HCT116 (cell line): ENCODE measurements around the gene ENTPD7. TPM values are rescaled to one million over a fixed set of nuclear protein-coding genes. Genes with fewer than 3 reads are reported as not detected.

Source experiments
- ATAC-seq: fragments of 200-7000 bp; cut with Tn5 transposase; 2 replicates; pipeline ENCODE4 v1.9.1; 2020; ENCODE audit warnings: mild to moderate bottlenecking, moderate library complexity
- BruUV-seq: library from RNA; stranded (reverse); fragments of 400-500 nt; replicated peaks from 2 replicates; lab custom pipeline; 2021; lab: Mats Ljungman, UMichigan
- CTCF ChIA-PET: fragments of 300-600 bp; sonication (Branson Sonifier 250); formaldehyde crosslinking; loops from one replicate; lab custom pipeline; 2021; ENCODE audit warnings: antibody characterized with exemption; lab: Charles Lee
- POLR2A ChIA-PET: fragments of 300-600, 350-600 bp; sonication (Branson Sonifier 250); formaldehyde crosslinking; loops from one replicate; lab custom pipeline; 2021; ENCODE audit warnings: antibody characterized with exemption; lab: Charles Lee
- RAD21 ChIA-PET, 2 experiments: fragments of 300-600 bp; sonication (Branson Sonifier 250); formaldehyde crosslinking; loops; one replicate each; lab custom pipeline; 2023; ENCODE audit warnings: low total read pairs in 2 of 2; ENCODE audit not compliant: uncharacterized antibody in 2 of 2, unreplicated experiment in 2 of 2, low non-redundant PET in 1 of 2; lab: Charles Lee
- DNase-seq: peaks from one replicate; pipeline ENCODE4 v3.0.0-alpha.2; 2010; ENCODE audit warnings: low read depth, low spot score
- H2AFZ ChIP-seq: fragments of 200-600 bp; shearing (Covaris generic), sonication (generic); 2 replicates; pipeline ENCODE4 v1.6.1; 2017; ENCODE audit warnings: low read depth, mixed run types, mixed read lengths, antibody characterized with exemption, low read length; ENCODE audit not compliant: poor library complexity, severe bottlenecking
- H3K27ac ChIP-seq: 2 replicates; pipeline ENCODE4 v1.5.1; 2012; ENCODE audit warnings: low read depth, low read length
- H3K27me3 ChIP-seq: fragments of 200-600 bp; sonication (generic); 2 replicates; pipeline ENCODE4 v1.6.1; 2016; ENCODE audit warnings: mixed run types, low read length, mixed read lengths; ENCODE audit not compliant: insufficient read depth
- H3K36me3 ChIP-seq, 2 experiments: fragments of 200-500 bp in 1 of 2; fragments of 200-600 bp in 1 of 2; sonication (Bioruptor generic) in 1 of 2; sonication (generic) in 1 of 2; 2 replicates each; pipeline versions ENCODE4 v1.5.1 to v1.6.1; 2014 to 2016; ENCODE audit warnings: low read length in 2 of 2, inconsistent platforms in 1 of 2, mixed read lengths in 1 of 2, mixed run types in 1 of 2; ENCODE audit not compliant: insufficient read depth in 2 of 2, control insufficient read depth in 1 of 2
- H3K4me1 ChIP-seq, 2 experiments: fragments of 200-600 bp in 1 of 2; sonication (generic) in 1 of 2; 2 replicates each; pipeline versions ENCODE4 v1.5.1 to v1.6.1; 2012 to 2017; ENCODE audit warnings: low read length in 2 of 2, inconsistent platforms in 1 of 2, mild to moderate bottlenecking in 1 of 2, mixed read lengths in 1 of 2, mixed run types in 1 of 2, moderate library complexity in 1 of 2; ENCODE audit not compliant: insufficient read depth in 2 of 2, control insufficient read depth in 1 of 2
- H3K4me2 ChIP-seq: fragments of 200-600 bp; sonication (generic); 2 replicates; pipeline ENCODE4 v1.6.1; 2017; ENCODE audit warnings: mixed run types, low read length, mixed read lengths
- H3K4me3 ChIP-seq, 2 experiments: fragments of 200-600 bp in 1 of 2; sonication (generic) in 1 of 2; replicated peaks in 1 of 2; 2 replicates each; pipeline ENCODE4 v1.5.1; 2011 to 2016; ENCODE audit warnings: low read length in 2 of 2, control low read depth in 1 of 2, low read depth in 1 of 2, mild to moderate bottlenecking in 1 of 2, mixed read lengths in 1 of 2, mixed run types in 1 of 2
- H3K79me2 ChIP-seq: fragments of 200-600 bp; sonication (generic); 2 replicates; pipeline ENCODE4 v1.6.1; 2017; ENCODE audit warnings: mild to moderate bottlenecking, mixed run types, low read length, moderate library complexity, mixed read lengths; ENCODE audit not compliant: insufficient read depth
- H3K9ac ChIP-seq: fragments of 200-600 bp; sonication (generic); 2 replicates; pipeline ENCODE4 v1.6.1; 2016; ENCODE audit warnings: low read length, mixed read lengths
- H3K9me2 ChIP-seq: fragments of 200-600 bp; sonication (generic), shearing (Covaris generic); 2 replicates; pipeline ENCODE4 v1.6.1; 2017; ENCODE audit warnings: mixed run types, mild to moderate bottlenecking, moderate library complexity; ENCODE audit not compliant: insufficient read depth
- H3K9me3 ChIP-seq, 2 experiments: fragments of 200-500 bp in 1 of 2; fragments of 200-600 bp in 1 of 2; sonication (Bioruptor generic) in 1 of 2; sonication (generic) in 1 of 2; 2 replicates each; pipeline ENCODE4 v1.6.1; 2014 to 2017; ENCODE audit warnings: low read length in 2 of 2, mixed read lengths in 2 of 2, inconsistent platforms in 1 of 2, low read depth in 1 of 2, mild to moderate bottlenecking in 1 of 2, mixed run types in 1 of 2, moderate library complexity in 1 of 2; ENCODE audit not compliant: control insufficient read depth in 1 of 2, insufficient read depth in 1 of 2
- H4K20me1 ChIP-seq: fragments of 200-600 bp; sonication (generic), shearing (Covaris generic); 2 replicates; pipeline ENCODE4 v1.6.1; 2017; ENCODE audit warnings: mixed run types, mild to moderate bottlenecking, moderate library complexity; ENCODE audit not compliant: insufficient read depth
- CTCF ChIP-seq, 3 experiments: fragments of 200-600 bp in 1 of 3; sonication (generic) in 1 of 3; IDR thresholded peaks in 2 of 3; conservative IDR thresholded peaks in 1 of 3; 2 replicates each; pipeline ENCODE4 v1.5.1; 2012 to 2017; ENCODE audit warnings: low read depth in 2 of 3, low read length in 2 of 3, antibody characterized with exemption in 1 of 3, borderline replicate concordance in 1 of 3, control low read depth in 1 of 3, mild to moderate bottlenecking in 1 of 3, mixed read lengths in 1 of 3, mixed run types in 1 of 3, moderate library complexity in 1 of 3; ENCODE audit not compliant: insufficient read depth in 1 of 3
- EZH2phosphoT487 ChIP-seq: fragments of 200-600 bp; IDR thresholded peaks from 2 replicates; pipeline ENCODE4 v1.6.1; 2018; ENCODE audit warnings: antibody characterized with exemption, borderline replicate concordance
- JUND ChIP-seq: IDR thresholded peaks from 2 replicates; pipeline ENCODE4 v1.6.1; 2012
- RAD21 ChIP-seq: IDR thresholded peaks from 2 replicates; pipeline ENCODE4 v1.6.1; 2012; ENCODE audit warnings: low read depth, mild to moderate bottlenecking
- intact Hi-C: fragments of 100-400 bp; cut with micrococcal nuclease; formaldehyde crosslinking; loops from 2 replicates; pipeline ENCODE4 v1.10.0; 2022
- total RNA-seq: library from RNA; stranded (reverse); gene quantifications from one replicate; pipeline ENCODE4 v1.2.1, GENCODE V29; 2021; ENCODE audit not compliant: unreplicated experiment

Gene ENTPD7
- total RNA-seq, 1 experiment from 2014 or later: 12.3 TPM

- no peaks in the 10 kb centered on the region for H3K9me3 ChIP-seq
- no TSS peak for BruUV-seq
- CTCF ChIA-PET: interaction anchor here (1.2 to 1.6 kb wide), 3 partner anchors 9 to 81 kb away, joined by 3 to 5 read pairs (median 3); partner anchors contain the start of gene SLC25A28
Measured at GRCh38 chr10:99630433-99630832, 28.9 kb upstream of the ENTPD7 start.

More at GRCh38 chr10:99630433-99630832, 28.9 kb upstream of the ENTPD7 start:
- H3K27ac ChIP-seq: no peak overlapping the region
- peak; percentile 88 for ATAC-seq
- TF ChIP-seq JUND (no peak), CTCF (IDR thresholded peaks at IDR 0.05 in 2 of 3, conservative IDR thresholded peaks at IDR 0.05 in 1 of 3; ENCODE audit: borderline replicate concordance in 1 of 3, insufficient read depth in 1 of 3, low read depth in 2 of 3, low read length in 2 of 3) (peak; percentile 28 to 70 (median 55); a peak in 4 of 6 replicates), RAD21 (peak; percentile 82), EZH2phosphoT487 (no peak)
- H3K27me3 ChIP-seq: no peaks in the 10 kb centered on the region
- POLR2A ChIA-PET: interaction anchor here (2.1 kb wide), 1 partner anchor 8 kb away, joined by 15 read pairs; no protein-coding TSS in a partner anchor
- H3K4me3 ChIP-seq: no peak overlapping the region
- intact Hi-C loops: loop anchor here (1.0 kb wide), 1 partner anchor 81 kb away; no protein-coding TSS in a partner anchor
- no peaks in the 10 kb centered on the region for H3K9me2 ChIP-seq
- RAD21 ChIA-PET: no interaction called here
- no peaks in the 10 kb centered on the region for H4K20me1 ChIP-seq
- no peak overlapping the region for H3K9ac ChIP-seq
- H3K4me1 ChIP-seq: peaks cover 0 to 3% of the 10 kb centered on the region in 2 experiments; a peak in 1 of 4 replicates
- peak overlapping the region; percentile 39 for H2AFZ ChIP-seq
- H3K36me3 ChIP-seq: no peaks in the 10 kb centered on the region
- H3K4me2 ChIP-seq: no peak overlapping the region
- H3K79me2 ChIP-seq: no peaks in the 10 kb centered on the region
- peak; percentile 26 for DNase-seq
